BLaER1 treated with 17β-estradiol and CSF1 and Interleukin-3, amounts not matched to agents 10 nM and 100 nM (cell line): ENCODE measurements around the gene CELF2.
"Not testable (repeated sequence)": the region's sequence is repeated elsewhere in the genome, so short reads cannot be mapped to it uniquely, and the experiment has no call there.

ENCODE experiments used
- H3K27ac ChIP-seq, 11 experiments: shearing (Covaris generic); formaldehyde crosslinking; 2 replicates each; pipeline ENCODE4 v1.8.1; 2022
- H3K27me3 ChIP-seq, 11 experiments: shearing (Covaris generic); formaldehyde crosslinking; 2 replicates each; pipeline ENCODE4 v1.8.1; 2022
- H3K36me3 ChIP-seq, 11 experiments: shearing (Covaris generic); formaldehyde crosslinking; 2 replicates each; pipeline ENCODE4 v1.8.1; 2022
- H3K4me1 ChIP-seq, 10 experiments: shearing (Covaris generic); formaldehyde crosslinking; 2 replicates each; pipeline ENCODE4 v1.8.1; 2022
- H3K4me2 ChIP-seq, 11 experiments: shearing (Covaris generic); formaldehyde crosslinking; 2 replicates each; pipeline ENCODE4 v1.8.1; 2022
- H3K4me3 ChIP-seq, 10 experiments: shearing (Covaris generic); formaldehyde crosslinking; 2 replicates each; pipeline ENCODE4 v1.8.1; 2022
- H3K9ac ChIP-seq, 11 experiments: shearing (Covaris generic); formaldehyde crosslinking; 2 replicates each; pipeline ENCODE4 v1.8.1; 2022
- H3K9me3 ChIP-seq, 11 experiments: shearing (Covaris generic); formaldehyde crosslinking; replicated peaks in 1 of 11; 2 replicates each; pipeline ENCODE4 v1.8.1; 2022
- H4K20me1 ChIP-seq, 11 experiments: shearing (Covaris generic); formaldehyde crosslinking; 2 replicates each; pipeline ENCODE4 v1.8.1; 2022
- Cebpa-rat ChIP-seq, 11 experiments: shearing (Covaris generic); IDR thresholded peaks; 2 replicates each; pipeline ENCODE4 v1.8.1; 2022

CELF2 gene

DNA sequence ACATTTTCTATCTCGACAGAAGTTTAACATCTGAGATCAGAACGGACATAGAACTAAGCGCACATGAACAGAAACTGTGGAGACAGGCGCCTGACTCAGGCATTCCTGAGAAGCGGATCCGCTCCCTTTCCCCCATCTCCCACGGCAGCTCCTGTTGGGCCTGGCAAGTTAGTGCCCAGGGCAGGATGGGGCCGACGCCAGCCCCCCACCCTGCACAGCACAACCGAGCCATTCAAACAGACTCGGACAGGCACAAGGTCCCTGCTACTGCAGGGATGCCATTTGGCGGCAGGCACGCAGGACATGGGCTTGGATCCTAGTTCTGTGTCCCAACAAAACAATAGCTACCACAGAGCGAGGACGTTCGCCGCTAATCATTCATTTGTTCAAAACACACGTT is 322.0 kb downstream of the CELF2 start:
- H3K4me2 ChIP-seq, result no peak overlapping the region
- peaks cover 0 to 11% (median 0%) of the 10 kb centered on the region in 11 experiments; a peak in 1 of 22 replicates for H3K9me3 ChIP-seq
- H3K9ac ChIP-seq, result no peak overlapping the region
- no peak overlapping the region for H3K27ac ChIP-seq
- H4K20me1 ChIP-seq, result peaks cover 0 to 26% (median 8%) of the 10 kb centered on the region in 11 experiments; a peak in 7 of 22 replicates
- no peak for TF ChIP-seq Cebpa-rat (IDR thresholded peaks at IDR 0.05)
- no peak overlapping the region for H3K4me3 ChIP-seq
- peaks cover 0 to 8% (median 6%) of the 10 kb centered on the region in 11 experiments; a peak in 12 of 22 replicates for H3K36me3 ChIP-seq
- no peaks in the 10 kb centered on the region for H3K27me3 ChIP-seq
- H3K4me1 ChIP-seq, result peaks cover 35 to 54% (median 50%) of the 10 kb centered on the region in 10 experiments

DNA sequence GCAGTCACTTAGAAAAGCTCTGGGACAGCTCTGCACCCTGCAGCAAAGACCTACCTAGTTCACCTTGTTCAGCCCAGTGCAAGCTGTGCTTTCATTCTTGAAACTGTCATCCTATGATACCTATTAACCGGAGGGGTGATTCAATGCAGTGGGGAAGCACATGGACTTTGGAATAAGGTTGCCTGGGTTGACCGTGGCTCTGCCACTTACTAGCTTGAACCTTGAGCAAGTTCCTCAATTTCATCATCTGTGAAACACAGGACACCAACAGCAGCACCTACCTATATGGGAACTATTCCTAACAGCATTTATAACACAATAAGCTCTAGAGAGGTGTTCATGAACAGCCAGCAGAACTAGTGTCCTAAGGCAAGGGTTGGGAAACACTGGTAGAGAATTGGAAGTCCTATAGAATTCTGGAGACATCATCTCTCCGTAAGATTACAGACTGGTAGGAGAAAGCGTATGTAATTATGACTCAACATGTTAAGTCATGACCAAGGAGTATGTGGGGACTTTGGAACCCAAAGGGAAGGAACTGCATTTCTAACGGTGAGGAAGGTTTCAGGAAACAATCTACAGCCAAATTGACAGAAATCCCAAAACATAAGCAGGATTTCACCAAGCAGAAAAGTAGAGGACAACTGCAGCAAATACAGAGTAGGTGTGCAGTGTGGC is 323.8 kb downstream of the CELF2 start:
- H3K36me3 ChIP-seq, result no peaks in the 10 kb centered on the region
- no peak overlapping the region for H3K9ac ChIP-seq
- TF ChIP-seq Cebpa-rat (IDR thresholded peaks at IDR 0.05), result no peak
- H3K27ac ChIP-seq, result no peak overlapping the region
- peak overlapping the region in 8 of 11 experiments; percentile 14 to 39 (median 30); a peak in 14 of 22 replicates for H3K4me2 ChIP-seq
- peaks cover 0 to 11% (median 0%) of the 10 kb centered on the region in 11 experiments; a peak in 1 of 22 replicates for H3K9me3 ChIP-seq
- H3K4me3 ChIP-seq, result no peak overlapping the region
- H4K20me1 ChIP-seq, result peaks cover 0 to 26% (median 0%) of the 10 kb centered on the region in 11 experiments; a peak in 7 of 22 replicates
- peaks cover 34 to 53% (median 49%) of the 10 kb centered on the region in 10 experiments for H3K4me1 ChIP-seq
- H3K27me3 ChIP-seq, result no peaks in the 10 kb centered on the region

- peaks cover 25 to 36% (median 33%) of the 10 kb centered on the region in 10 experiments for H3K4me1 ChIP-seq
- H3K36me3 ChIP-seq, result no peaks in the 10 kb centered on the region
- no peak for TF ChIP-seq Cebpa-rat (IDR thresholded peaks at IDR 0.05)
- no peaks in the 10 kb centered on the region for H3K27me3 ChIP-seq
- H3K4me2 ChIP-seq, result peak overlapping the region in 8 of 11 experiments; percentile 34 to 95 (median 82); a peak in 13 of 22 replicates
- no peak overlapping the region for H3K9ac ChIP-seq
- peaks cover 0 to 19% (median 7%) of the 10 kb centered on the region in 11 experiments; a peak in 12 of 22 replicates for H3K9me3 ChIP-seq
- H4K20me1 ChIP-seq, result peaks cover 0 to 3% (median 0%) of the 10 kb centered on the region in 11 experiments; a peak in 1 of 22 replicates
- H3K27ac ChIP-seq, result 0 out of 22 replicates have a peak overlapping the region, but pooled peaks of 1 of the 11 experiments have one; percentile 1
- no peak overlapping the region for H3K4me3 ChIP-seq
Measured at GRCh38 chr10:11344081-11344480, 326.4 kb downstream of the CELF2 start.

- H4K20me1 ChIP-seq, result no peaks in the 10 kb centered on the region; a peak in 1 of 22 replicates
- H3K4me2 ChIP-seq, result peak overlapping the region; percentile 34 to 95 (median 75)
- H3K27ac ChIP-seq, result peak overlapping the region in 7 of 11 experiments; percentile 1 to 30 (median 8); a peak in 4 of 22 replicates
- TF ChIP-seq Cebpa-rat (IDR thresholded peaks at IDR 0.05), result no peak
- peaks cover 25 to 36% (median 33%) of the 10 kb centered on the region in 10 experiments for H3K4me1 ChIP-seq
- peak overlapping the region in 2 of 10 experiments; percentile 11 to 37; a peak in 3 of 20 replicates for H3K4me3 ChIP-seq
- peaks cover 0 to 19% (median 7%) of the 10 kb centered on the region in 11 experiments; a peak in 12 of 22 replicates for H3K9me3 ChIP-seq
- peak overlapping the region in 2 of 11 experiments; percentile 5 to 9; a peak in 1 of 22 replicates for H3K9ac ChIP-seq
- H3K36me3 ChIP-seq, result no peaks in the 10 kb centered on the region
- H3K27me3 ChIP-seq, result no peaks in the 10 kb centered on the region
Measured at GRCh38 chr10:11344550-11344949, 326.9 kb downstream of the CELF2 start.

DNA sequence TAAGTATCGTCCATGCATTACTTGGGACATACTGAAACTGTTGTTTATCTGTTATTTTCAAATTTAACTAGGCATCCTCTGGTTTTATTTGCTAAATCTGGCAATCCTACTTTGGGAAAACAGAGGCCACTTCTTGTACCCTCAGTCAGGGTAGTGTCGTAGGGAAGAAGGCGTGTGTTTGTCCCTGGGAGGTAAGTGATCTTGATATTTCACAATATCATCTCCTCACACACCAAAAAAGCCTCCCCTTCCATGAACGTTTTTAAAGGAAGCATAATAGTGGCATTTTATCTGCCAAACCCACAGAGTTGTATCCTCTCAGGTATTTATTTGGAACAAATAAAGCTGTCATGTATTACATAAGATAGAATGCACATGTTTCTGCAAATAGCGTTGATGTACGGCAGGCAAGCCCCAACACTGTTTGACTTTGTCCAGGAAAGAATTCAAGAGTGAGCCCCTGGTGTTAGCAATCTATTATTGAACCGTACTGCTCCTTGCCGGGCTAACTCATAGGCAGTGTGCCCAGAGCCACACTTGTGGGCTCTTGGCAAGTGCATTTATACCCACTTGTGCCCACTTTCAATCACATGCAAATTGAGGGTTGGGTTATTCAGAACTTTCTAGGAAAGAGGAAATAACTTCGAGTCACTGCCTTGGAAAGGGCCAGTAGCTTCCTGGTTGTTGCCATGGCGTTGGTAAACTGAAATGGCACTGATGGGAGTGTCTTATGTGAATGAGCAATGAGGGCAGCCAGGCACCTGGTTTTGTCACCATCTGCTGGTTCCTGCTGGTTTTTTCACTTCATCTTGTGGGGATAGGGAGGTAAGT is 327.8 kb downstream of the CELF2 start:
- H4K20me1 ChIP-seq, result no peaks in the 10 kb centered on the region; a peak in 1 of 22 replicates
- no peaks in the 10 kb centered on the region for H3K27me3 ChIP-seq
- peak overlapping the region; percentile 34 to 95 (median 75) for H3K4me2 ChIP-seq
- peak overlapping the region in 1 of 11 experiments; percentile 9; a peak in 1 of 22 replicates for H3K9ac ChIP-seq
- peak in 1 of 11 experiments; percentile 46; a peak in 1 of 22 replicates for TF ChIP-seq Cebpa-rat (IDR thresholded peaks at IDR 0.05)
- H3K36me3 ChIP-seq, result no peaks in the 10 kb centered on the region
- peak overlapping the region in 2 of 10 experiments; percentile 11 to 37; a peak in 3 of 20 replicates for H3K4me3 ChIP-seq
- peaks cover 0 to 19% (median 7%) of the 10 kb centered on the region in 11 experiments; a peak in 12 of 22 replicates for H3K9me3 ChIP-seq
- H3K4me1 ChIP-seq, result peaks cover 25 to 36% (median 33%) of the 10 kb centered on the region in 10 experiments
- H3K27ac ChIP-seq, result peak overlapping the region in 5 of 11 experiments; percentile 1 to 21 (median 1); a peak in 3 of 22 replicates

DNA sequence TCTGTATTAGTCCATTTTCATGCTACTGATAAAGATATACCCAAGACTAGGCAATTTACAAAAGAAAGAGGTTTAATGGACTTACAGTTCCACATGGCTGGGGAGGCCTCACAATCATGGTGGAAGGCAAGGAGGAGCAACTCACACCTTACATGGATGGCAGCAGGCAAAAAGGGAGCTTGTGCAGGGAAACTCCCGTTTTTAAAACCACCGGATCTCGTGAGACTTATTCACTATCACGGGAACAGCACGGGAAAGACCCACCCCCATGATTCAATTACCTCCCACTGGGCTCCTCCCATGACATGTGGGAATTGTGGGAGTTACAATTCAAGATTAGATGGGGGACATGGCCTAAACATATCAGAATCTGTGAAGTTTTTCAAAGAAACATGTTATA is 329.9 kb downstream of the CELF2 start:
- Histone ChIP-seq H3K4me1 (peaks cover 19 to 25% (median 22%) of the 10 kb centered on the region in 10 experiments), H3K9me3 (peaks cover 0 to 28% (median 15%) of the 10 kb centered on the region in 11 experiments; a peak in 12 of 22 replicates)
- not testable (repeated sequence) for H3K4me3 ChIP-seq, H3K9ac ChIP-seq, H3K27me3 ChIP-seq, H3K36me3 ChIP-seq, H4K20me1 ChIP-seq, H3K4me2 ChIP-seq, H3K27ac ChIP-seq

DNA sequence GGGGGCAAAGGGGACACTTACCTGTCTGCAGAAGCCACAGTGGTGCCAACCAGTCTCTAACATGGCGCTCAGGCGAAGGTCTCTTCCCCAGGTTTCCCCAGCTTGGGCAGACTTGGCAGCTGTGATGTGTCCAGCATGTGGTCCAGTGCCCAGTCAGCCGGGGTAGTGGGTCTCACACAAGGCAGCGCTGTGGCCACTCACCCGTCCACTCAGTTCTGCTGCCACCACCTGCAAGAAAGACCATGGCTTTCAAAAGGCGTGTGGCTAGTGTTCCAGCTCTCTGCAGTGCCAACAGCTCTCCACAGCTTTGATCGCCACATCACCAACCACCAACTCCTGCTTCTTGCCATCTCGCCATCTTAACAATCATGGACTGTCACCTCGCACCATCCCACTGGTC is 334.1 kb downstream of the CELF2 start:
- Histone ChIP-seq H3K36me3 (no peaks in the 10 kb centered on the region), H4K20me1 (no peaks in the 10 kb centered on the region), H3K4me1 (no peaks in the 10 kb centered on the region), H3K27me3 (no peaks in the 10 kb centered on the region), H3K9me3 (peaks cover 0 to 24% (median 15%) of the 10 kb centered on the region in 11 experiments; a peak in 12 of 22 replicates), H3K27ac (no peak overlapping the region), H3K4me2 (no peak overlapping the region), H3K9ac (no peak overlapping the region), H3K4me3 (no peak overlapping the region)
- no peak for TF ChIP-seq Cebpa-rat (IDR thresholded peaks at IDR 0.05)

GRCh38 chr10:11353006-11353896 is 335.6 kb downstream of the CELF2 start:
- no peaks in the 10 kb centered on the region for H3K36me3 ChIP-seq
- peaks cover 0 to 20% (median 8%) of the 10 kb centered on the region in 11 experiments; a peak in 9 of 22 replicates for H3K9me3 ChIP-seq
- H3K4me3 ChIP-seq, result no peak overlapping the region
- H3K27me3 ChIP-seq, result no peaks in the 10 kb centered on the region
- H3K27ac ChIP-seq, result no peak overlapping the region
- H4K20me1 ChIP-seq, result no peaks in the 10 kb centered on the region
- no peak for TF ChIP-seq Cebpa-rat (IDR thresholded peaks at IDR 0.05)
- H3K4me2 ChIP-seq, result no peak overlapping the region
- no peaks in the 10 kb centered on the region for H3K4me1 ChIP-seq
- no peak overlapping the region for H3K9ac ChIP-seq
